HEK293 (cell line): ENCODE data around the gene INPP1.
A peak's percentile ranks its signal among the peaks of the same experiment; 100 is the strongest.

Experiments used
- BCL6B ChIP-seq: fragments of 450-650 bp; formaldehyde crosslinking; IDR thresholded peaks from 2 replicates; pipeline ENCODE4 v1.5.1; 2017; ENCODE audit warnings: missing biosample characterization, missing genetic modification characterization
- GLIS1 ChIP-seq: fragments of 450-650 bp; formaldehyde crosslinking; IDR thresholded peaks from 2 replicates; pipeline ENCODE4 v1.5.1; 2016; ENCODE audit warnings: missing biosample characterization, missing genetic modification characterization
- HOXC10 ChIP-seq: sonication (generic); formaldehyde crosslinking; IDR thresholded peaks from 2 replicates; pipeline ENCODE4 v1.8.1; 2023; ENCODE audit warnings: mild to moderate bottlenecking, missing genetic modification reagents
- IKZF3 ChIP-seq: fragments of 450-650 bp; IDR thresholded peaks from 2 replicates; pipeline ENCODE4 v1.5.0; 2018; ENCODE audit warnings: missing biosample characterization, mild to moderate bottlenecking, missing genetic modification characterization, moderate library complexity
- TCF7L2 ChIP-seq: IDR thresholded peaks from 2 replicates; pipeline ENCODE4 v1.6.1; 2011; ENCODE audit warnings: low read depth, mild to moderate bottlenecking, inconsistent platforms, low read length, moderate library complexity, borderline replicate concordance
- YY1 ChIP-seq: fragments of 450-650 bp; formaldehyde crosslinking; IDR thresholded peaks from 2 replicates; pipeline ENCODE4 v1.5.1; 2018; ENCODE audit warnings: missing biosample characterization, missing genetic modification characterization
- ZBTB11 ChIP-seq: fragments of 450-650 bp; formaldehyde crosslinking; conservative IDR thresholded peaks from 2 replicates; pipeline ENCODE4 v1.5.1; 2016; ENCODE audit warnings: low read depth, missing biosample characterization, missing genetic modification characterization
- ZBTB20 ChIP-seq: fragments of 450-650 bp; formaldehyde crosslinking; IDR thresholded peaks from 2 replicates; pipeline ENCODE4 v1.5.1; 2016; ENCODE audit warnings: missing biosample characterization, missing genetic modification characterization
- ZFP37 ChIP-seq: fragments of 450-650 bp; formaldehyde crosslinking; IDR thresholded peaks from 2 replicates; pipeline ENCODE4 v1.5.1; 2016; ENCODE audit warnings: missing biosample characterization, missing genetic modification characterization
- ZFP69B ChIP-seq: fragments of 450-650 bp; formaldehyde crosslinking; IDR thresholded peaks from 2 replicates; pipeline ENCODE4 v1.5.1; 2016; ENCODE audit warnings: missing biosample characterization, missing genetic modification characterization
- ZNF112 ChIP-seq: fragments of 450-650 bp; formaldehyde crosslinking; IDR thresholded peaks from 2 replicates; pipeline ENCODE4 v1.5.0; 2017; ENCODE audit warnings: missing biosample characterization, missing genetic modification characterization
- ZNF169 ChIP-seq: fragments of 450-650 bp; formaldehyde crosslinking; IDR thresholded peaks from 2 replicates; pipeline ENCODE4 v1.5.1; 2016; ENCODE audit warnings: missing biosample characterization, missing genetic modification characterization
- ZNF175 ChIP-seq: fragments of 450-650 bp; formaldehyde crosslinking; IDR thresholded peaks from 2 replicates; pipeline ENCODE4 v1.5.1; 2016; ENCODE audit warnings: missing biosample characterization, missing genetic modification characterization
- ZNF433 ChIP-seq: fragments of 450-650 bp; formaldehyde crosslinking; IDR thresholded peaks from 2 replicates; pipeline ENCODE4 v1.5.1; 2016; ENCODE audit warnings: missing biosample characterization, missing genetic modification characterization, low read depth
- ZNF530 ChIP-seq: fragments of 450-650 bp; formaldehyde crosslinking; IDR thresholded peaks from 2 replicates; pipeline ENCODE4 v1.5.1; 2016; ENCODE audit warnings: low read depth, missing biosample characterization, missing genetic modification characterization
- ZNF549 ChIP-seq: fragments of 450-650 bp; IDR thresholded peaks from 2 replicates; pipeline ENCODE4 v1.5.1; 2018; ENCODE audit warnings: missing biosample characterization, missing genetic modification characterization, mild to moderate bottlenecking, inconsistent platforms, moderate library complexity
- ZNF645 ChIP-seq: fragments of 450-650 bp; formaldehyde crosslinking; IDR thresholded peaks from 2 replicates; pipeline ENCODE4; 2016; ENCODE audit warnings: missing biosample characterization, missing genetic modification characterization
- ZNF660 ChIP-seq: fragments of 450-650 bp; IDR thresholded peaks from 2 replicates; pipeline ENCODE4 v1.5.1; 2018; ENCODE audit warnings: missing biosample characterization, mild to moderate bottlenecking, missing genetic modification characterization
- ZNF707 ChIP-seq: fragments of 450-650 bp; formaldehyde crosslinking; IDR thresholded peaks from 2 replicates; pipeline ENCODE4 v1.5.1; 2016; ENCODE audit warnings: missing biosample characterization, missing genetic modification characterization
- ZSCAN30 ChIP-seq: fragments of 450-650 bp; IDR thresholded peaks from 2 replicates; pipeline ENCODE4 v1.5.1; 2018; ENCODE audit warnings: missing biosample characterization, mild to moderate bottlenecking, missing genetic modification characterization, moderate library complexity
- TF ChIP-seq, protein P1 (sequence below): fragments of 450-650 bp; formaldehyde crosslinking; IDR thresholded peaks from 2 replicates; pipeline ENCODE4 v1.5.1; 2016; ENCODE audit warnings: missing biosample characterization, missing genetic modification characterization
- TF ChIP-seq, protein P2 (sequence below): fragments of 450-650 bp; formaldehyde crosslinking; IDR thresholded peaks from 2 replicates; pipeline ENCODE4 v1.5.0; 2017; ENCODE audit warnings: missing biosample characterization, missing genetic modification characterization, borderline replicate concordance
- TF ChIP-seq, protein P3 (sequence below): fragments of 450-650 bp; formaldehyde crosslinking; IDR thresholded peaks from 2 replicates; pipeline ENCODE4 v1.5.1; 2017; ENCODE audit warnings: missing biosample characterization, missing genetic modification characterization
- TF ChIP-seq, protein P4 (sequence below): fragments of 450-650 bp; formaldehyde crosslinking; IDR thresholded peaks from 2 replicates; pipeline ENCODE4 v1.5.1; 2017; ENCODE audit warnings: missing biosample characterization, missing genetic modification characterization

The INPP1 gene

GRCh38 chr2:190407662-190408537 is 64.5 kb downstream of the INPP1 start, which contains the start of gene MFSD6 (continued):
- TF ChIP-seq ZFP37 (no peak), ZFP69B (no peak), ZNF549 (no peak), TCF7L2 (no peak), HOXC10 (CRISPR knock-in tag) (0 out of 2 replicates have a peak, but pooled peaks have one; percentile 57), ZBTB20 (peak; percentile 80), ZNF645 (tag by site-specific recombination) (no peak), ZBTB11 (tag by site-specific recombination) (peak; percentile 46; the same call in 1 of the 2 replicates), IKZF3 (tag by site-specific recombination) (no peak), ZNF169 (tag by site-specific recombination) (no peak), ZNF660 (tag by site-specific recombination) (peak; percentile 31; the same call in 1 of the 2 replicates), ZSCAN30 (tag by site-specific recombination) (peak; percentile 60), ZNF112 (no peak), BCL6B (tag by site-specific recombination) (no peak), YY1 (tag by site-specific recombination) (no peak), ZNF175 (tag by site-specific recombination) (no peak), ZNF530 (tag by site-specific recombination) (no peak), ZNF707 (tag by site-specific recombination) (no peak), GLIS1 (tag by site-specific recombination) (0 out of 2 replicates have a peak, but pooled peaks have one; percentile 17), ZNF433 (tag by site-specific recombination) (no peak)
- TF ChIP-seq, protein P1, sequence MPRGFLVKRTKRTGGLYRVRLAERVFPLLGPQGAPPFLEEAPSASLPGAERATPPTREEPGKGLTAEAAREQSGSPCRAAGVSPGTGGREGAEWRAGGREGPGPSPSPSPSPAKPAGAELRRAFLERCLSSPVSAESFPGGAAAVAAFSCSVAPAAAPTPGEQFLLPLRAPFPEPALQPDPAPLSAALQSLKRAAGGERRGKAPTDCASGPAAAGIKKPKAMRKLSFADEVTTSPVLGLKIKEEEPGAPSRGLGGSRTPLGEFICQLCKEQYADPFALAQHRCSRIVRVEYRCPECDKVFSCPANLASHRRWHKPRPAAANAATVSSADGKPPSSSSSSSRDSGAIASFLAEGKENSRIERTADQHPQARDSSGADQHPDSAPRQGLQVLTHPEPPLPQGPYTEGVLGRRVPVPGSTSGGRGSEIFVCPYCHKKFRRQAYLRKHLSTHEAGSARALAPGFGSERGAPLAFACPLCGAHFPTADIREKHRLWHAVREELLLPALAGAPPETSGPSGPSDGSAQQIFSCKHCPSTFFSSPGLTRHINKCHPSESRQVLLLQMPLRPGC: no peak
- TF ChIP-seq, protein P2, sequence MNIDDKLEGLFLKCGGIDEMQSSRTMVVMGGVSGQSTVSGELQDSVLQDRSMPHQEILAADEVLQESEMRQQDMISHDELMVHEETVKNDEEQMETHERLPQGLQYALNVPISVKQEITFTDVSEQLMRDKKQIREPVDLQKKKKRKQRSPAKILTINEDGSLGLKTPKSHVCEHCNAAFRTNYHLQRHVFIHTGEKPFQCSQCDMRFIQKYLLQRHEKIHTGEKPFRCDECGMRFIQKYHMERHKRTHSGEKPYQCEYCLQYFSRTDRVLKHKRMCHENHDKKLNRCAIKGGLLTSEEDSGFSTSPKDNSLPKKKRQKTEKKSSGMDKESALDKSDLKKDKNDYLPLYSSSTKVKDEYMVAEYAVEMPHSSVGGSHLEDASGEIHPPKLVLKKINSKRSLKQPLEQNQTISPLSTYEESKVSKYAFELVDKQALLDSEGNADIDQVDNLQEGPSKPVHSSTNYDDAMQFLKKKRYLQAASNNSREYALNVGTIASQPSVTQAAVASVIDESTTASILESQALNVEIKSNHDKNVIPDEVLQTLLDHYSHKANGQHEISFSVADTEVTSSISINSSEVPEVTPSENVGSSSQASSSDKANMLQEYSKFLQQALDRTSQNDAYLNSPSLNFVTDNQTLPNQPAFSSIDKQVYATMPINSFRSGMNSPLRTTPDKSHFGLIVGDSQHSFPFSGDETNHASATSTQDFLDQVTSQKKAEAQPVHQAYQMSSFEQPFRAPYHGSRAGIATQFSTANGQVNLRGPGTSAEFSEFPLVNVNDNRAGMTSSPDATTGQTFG (tag by site-specific recombination): no peak
- TF ChIP-seq, protein P3, sequence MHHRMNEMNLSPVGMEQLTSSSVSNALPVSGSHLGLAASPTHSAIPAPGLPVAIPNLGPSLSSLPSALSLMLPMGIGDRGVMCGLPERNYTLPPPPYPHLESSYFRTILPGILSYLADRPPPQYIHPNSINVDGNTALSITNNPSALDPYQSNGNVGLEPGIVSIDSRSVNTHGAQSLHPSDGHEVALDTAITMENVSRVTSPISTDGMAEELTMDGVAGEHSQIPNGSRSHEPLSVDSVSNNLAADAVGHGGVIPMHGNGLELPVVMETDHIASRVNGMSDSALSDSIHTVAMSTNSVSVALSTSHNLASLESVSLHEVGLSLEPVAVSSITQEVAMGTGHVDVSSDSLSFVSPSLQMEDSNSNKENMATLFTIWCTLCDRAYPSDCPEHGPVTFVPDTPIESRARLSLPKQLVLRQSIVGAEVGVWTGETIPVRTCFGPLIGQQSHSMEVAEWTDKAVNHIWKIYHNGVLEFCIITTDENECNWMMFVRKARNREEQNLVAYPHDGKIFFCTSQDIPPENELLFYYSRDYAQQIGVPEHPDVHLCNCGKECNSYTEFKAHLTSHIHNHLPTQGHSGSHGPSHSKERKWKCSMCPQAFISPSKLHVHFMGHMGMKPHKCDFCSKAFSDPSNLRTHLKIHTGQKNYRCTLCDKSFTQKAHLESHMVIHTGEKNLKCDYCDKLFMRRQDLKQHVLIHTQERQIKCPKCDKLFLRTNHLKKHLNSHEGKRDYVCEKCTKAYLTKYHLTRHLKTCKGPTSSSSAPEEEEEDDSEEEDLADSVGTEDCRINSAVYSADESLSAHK: no peak; the same call in 1 of the 2 replicates
- TF ChIP-seq, protein P4, sequence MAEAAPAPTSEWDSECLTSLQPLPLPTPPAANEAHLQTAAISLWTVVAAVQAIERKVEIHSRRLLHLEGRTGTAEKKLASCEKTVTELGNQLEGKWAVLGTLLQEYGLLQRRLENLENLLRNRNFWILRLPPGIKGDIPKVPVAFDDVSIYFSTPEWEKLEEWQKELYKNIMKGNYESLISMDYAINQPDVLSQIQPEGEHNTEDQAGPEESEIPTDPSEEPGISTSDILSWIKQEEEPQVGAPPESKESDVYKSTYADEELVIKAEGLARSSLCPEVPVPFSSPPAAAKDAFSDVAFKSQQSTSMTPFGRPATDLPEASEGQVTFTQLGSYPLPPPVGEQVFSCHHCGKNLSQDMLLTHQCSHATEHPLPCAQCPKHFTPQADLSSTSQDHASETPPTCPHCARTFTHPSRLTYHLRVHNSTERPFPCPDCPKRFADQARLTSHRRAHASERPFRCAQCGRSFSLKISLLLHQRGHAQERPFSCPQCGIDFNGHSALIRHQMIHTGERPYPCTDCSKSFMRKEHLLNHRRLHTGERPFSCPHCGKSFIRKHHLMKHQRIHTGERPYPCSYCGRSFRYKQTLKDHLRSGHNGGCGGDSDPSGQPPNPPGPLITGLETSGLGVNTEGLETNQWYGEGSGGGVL (tag by site-specific recombination): peak; percentile 61
